Trophoblast cell (in vitro differentiated cells and primary cell): ENCODE measurements around the gene POFUT1.

Experiments used
- DNase-seq, 2 donors: peaks; one replicate each; pipeline ENCODE4 v3.0.0-alpha.2; 2016
- H2AFZ ChIP-seq: 2 replicates; pipeline ENCODE4 v1.6.1; 2013; ENCODE audit warnings: low read length, moderate library complexity, mild to moderate bottlenecking; ENCODE audit not compliant: insufficient read depth, poor library complexity
- H2AK5ac ChIP-seq: 2 replicates; pipeline ENCODE4 v1.6.1; 2013; ENCODE audit warnings: mild to moderate bottlenecking, low read length
- H2BK120ac ChIP-seq: 2 replicates; pipeline ENCODE4 v1.6.1; 2013; ENCODE audit warnings: low read length, mild to moderate bottlenecking, moderate library complexity; ENCODE audit not compliant: insufficient read depth, poor library complexity
- H2BK12ac ChIP-seq: 2 replicates; pipeline ENCODE4 v1.6.1; 2013; ENCODE audit warnings: mild to moderate bottlenecking, low read length, moderate library complexity
- H2BK5ac ChIP-seq: 2 replicates; pipeline ENCODE4 v1.6.1; 2013; ENCODE audit warnings: low read length, low read depth, moderate library complexity, mild to moderate bottlenecking; ENCODE audit not compliant: poor library complexity
- H3K14ac ChIP-seq: 2 replicates; pipeline ENCODE4 v1.6.1; 2013; ENCODE audit warnings: mild to moderate bottlenecking, low read length
- H3K18ac ChIP-seq: 2 replicates; pipeline ENCODE4 v1.6.1; 2013; ENCODE audit warnings: mild to moderate bottlenecking, low read length
- H3K23ac ChIP-seq: 2 replicates; pipeline ENCODE4 v1.6.1; 2013; ENCODE audit warnings: low read length
- H3K27ac ChIP-seq: 2 replicates; pipeline ENCODE4 v1.5.1; 2013; ENCODE audit warnings: low read depth, mild to moderate bottlenecking, inconsistent platforms, low read length, moderate library complexity
- H3K27me3 ChIP-seq: 2 replicates; pipeline ENCODE4 v1.6.1; 2013; ENCODE audit warnings: inconsistent platforms, mild to moderate bottlenecking, low read length, moderate library complexity; ENCODE audit not compliant: insufficient read depth
- H3K36me3 ChIP-seq, 2 experiments: 1 replicate in 1 of 2; 2 replicates in 1 of 2; pipeline ENCODE4 v1.6.1; 2013; ENCODE audit warnings: low read length in 2 of 2, mild to moderate bottlenecking in 2 of 2, moderate library complexity in 1 of 2; ENCODE audit not compliant: insufficient read depth in 2 of 2, control insufficient read depth in 1 of 2
- H3K4ac ChIP-seq: 2 replicates; pipeline ENCODE4 v1.6.1; 2013; ENCODE audit warnings: low read depth, mild to moderate bottlenecking, low read length, moderate library complexity
- H3K4me1 ChIP-seq, 2 experiments: 1 replicate in 1 of 2; 2 replicates in 1 of 2; pipeline ENCODE4 v1.6.1; 2013; ENCODE audit warnings: low read length in 2 of 2, mild to moderate bottlenecking in 2 of 2, moderate library complexity in 1 of 2; ENCODE audit not compliant: insufficient read depth in 2 of 2, control insufficient read depth in 1 of 2
- H3K4me2 ChIP-seq: 2 replicates; pipeline ENCODE4 v1.6.1; 2013; ENCODE audit warnings: inconsistent platforms, mild to moderate bottlenecking, low read length, moderate library complexity
- H3K4me3 ChIP-seq: 2 replicates; pipeline ENCODE4 v1.5.1; 2013; ENCODE audit warnings: mild to moderate bottlenecking, low read depth, low read length, inconsistent platforms
- H3K79me1 ChIP-seq: one replicate; pipeline ENCODE4 v1.6.1; 2013; ENCODE audit warnings: low read length
- H3K79me2 ChIP-seq: 2 replicates; pipeline ENCODE4 v1.6.1; 2013; ENCODE audit warnings: low read length, mild to moderate bottlenecking; ENCODE audit not compliant: control insufficient read depth, insufficient read depth, poor library complexity
- H3K9ac ChIP-seq: 2 replicates; pipeline ENCODE4 v1.6.1; 2013; ENCODE audit warnings: mild to moderate bottlenecking, low read length
- H3K9me3 ChIP-seq: 2 replicates; pipeline ENCODE4 v1.6.1; 2013; ENCODE audit warnings: low read depth, mild to moderate bottlenecking, control low read depth, inconsistent platforms, low read length; ENCODE audit not compliant: insufficient read depth
- H4K12ac ChIP-seq: 2 replicates; pipeline ENCODE4 v1.6.1; 2013; ENCODE audit warnings: low read depth, mild to moderate bottlenecking, low read length, moderate library complexity
- H4K8ac ChIP-seq: 2 replicates; pipeline ENCODE4 v1.6.1; 2013; ENCODE audit warnings: low read depth, mild to moderate bottlenecking, low read length, moderate library complexity
- H4K91ac ChIP-seq: one replicate; pipeline ENCODE4 v1.6.1; 2013; ENCODE audit warnings: low read depth, mild to moderate bottlenecking, low read length, moderate library complexity
- WGBS: extraction: QIAGEN DNeasy Blood & Tissue Kit; methylation state at CpG from one replicate; pipeline ENCODE4 v1.1.7; 2013; ENCODE audit warnings: missing lambda C conversion rate; ENCODE audit not compliant: insufficient read length, insufficient coverage; ENCODE audit errors: extremely low coverage; 5-methylcytosine and 5-hydroxymethylcytosine counted together

The POFUT1 gene

DNA sequence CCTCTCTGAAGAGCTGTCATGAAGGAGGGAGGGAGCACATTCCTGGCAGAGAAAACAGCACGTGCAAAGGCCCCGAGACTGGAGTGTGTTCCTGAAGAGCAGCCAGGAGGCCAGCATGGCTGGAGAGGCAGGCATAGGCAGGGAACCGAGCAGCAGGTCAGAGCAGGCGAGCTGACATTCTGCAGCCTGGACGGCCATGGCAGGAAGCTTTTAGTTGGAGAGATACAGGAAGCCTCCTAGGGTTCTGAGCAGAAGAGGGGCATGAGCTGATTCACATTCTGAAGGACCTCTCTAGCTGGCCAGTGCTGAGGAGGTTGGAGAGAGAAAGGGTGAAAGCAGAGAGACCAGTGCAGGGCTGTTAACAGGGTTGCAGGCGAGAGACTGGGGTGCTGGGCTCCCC, 29.7 kb downstream of the POFUT1 start:
- H3K9me3 ChIP-seq: peaks cover 2% of the 10 kb centered on the region
- peaks cover 4 to 7% of the 10 kb centered on the region in 2 experiments for H3K4me1 ChIP-seq
- H2BK5ac ChIP-seq: no peak overlapping the region
- WGBS: no CpG with 5 or more reads among the region's 6 CpGs
- no peaks in the 10 kb centered on the region for H3K79me2 ChIP-seq
- no peak overlapping the region for H3K4me3 ChIP-seq
- no peak overlapping the region for H4K8ac ChIP-seq
- H3K18ac ChIP-seq: no peak overlapping the region
- no peak overlapping the region for H3K9ac ChIP-seq
- H3K36me3 ChIP-seq: peaks cover 31 to 32% of the 10 kb centered on the region in 2 experiments
- no peak overlapping the region for H3K4me2 ChIP-seq
- peaks cover 4% of the 10 kb centered on the region for H3K79me1 ChIP-seq
- H3K14ac ChIP-seq: no peak overlapping the region
- no peak overlapping the region for H4K12ac ChIP-seq
- H3K4ac ChIP-seq: no peak overlapping the region
- DNase-seq: no peak
- no peak overlapping the region for H3K23ac ChIP-seq
- no peak overlapping the region for H3K27ac ChIP-seq
- H2AFZ ChIP-seq: no peak overlapping the region
- H4K91ac ChIP-seq: no peak overlapping the region
- H2BK12ac ChIP-seq: no peak overlapping the region
- no peak overlapping the region for H2AK5ac ChIP-seq
- no peak overlapping the region for H2BK120ac ChIP-seq
- H3K27me3 ChIP-seq: no peaks in the 10 kb centered on the region

DNA sequence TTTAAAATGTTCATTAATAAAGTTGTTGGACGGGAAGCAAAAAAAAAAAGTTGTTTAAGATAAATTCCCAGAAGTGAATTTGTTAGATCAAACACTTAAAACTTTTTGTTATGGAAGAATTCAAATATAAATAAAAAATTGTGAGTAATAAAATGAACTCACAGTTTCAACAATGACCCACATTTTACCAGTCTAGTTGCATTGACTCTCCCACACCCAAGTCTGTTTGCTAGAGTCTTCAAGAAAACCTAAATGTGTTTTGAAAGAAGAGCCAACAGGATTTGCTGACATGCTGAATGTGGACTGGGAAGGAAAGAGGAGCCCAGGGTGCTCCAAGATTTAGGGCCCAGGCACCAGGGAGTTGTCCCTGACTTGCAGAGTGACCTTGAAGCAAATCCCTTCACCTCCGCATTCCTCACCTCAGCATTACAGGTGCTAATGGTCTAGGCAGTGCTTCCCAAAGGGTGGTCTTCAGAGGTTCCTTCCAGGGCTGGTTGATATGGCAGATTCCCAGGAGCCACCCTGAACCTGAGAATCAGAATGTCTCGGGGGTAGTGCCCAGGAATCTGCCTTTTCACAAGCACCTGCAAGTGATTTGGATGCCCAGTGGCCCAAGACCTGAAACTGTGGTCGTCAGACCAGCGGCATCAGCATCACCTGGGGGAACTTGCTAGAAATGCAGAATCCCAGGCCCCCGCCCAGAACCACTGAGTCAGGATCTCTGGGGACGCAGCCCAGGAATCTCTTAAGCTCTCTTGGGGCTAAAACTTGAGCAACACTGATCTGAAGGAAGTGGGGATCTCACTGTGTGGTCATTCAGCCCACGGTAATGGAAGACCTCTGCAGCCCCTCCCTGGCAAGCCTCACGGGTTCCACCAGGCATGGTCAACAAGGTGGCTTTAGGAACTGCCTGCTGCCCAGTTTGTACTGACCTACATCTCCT, 31.1 kb downstream of the POFUT1 start:
- H3K4ac ChIP-seq: no peak overlapping the region
- H2AFZ ChIP-seq: no peak overlapping the region
- no peak overlapping the region for H3K14ac ChIP-seq
- H3K4me2 ChIP-seq: no peak overlapping the region
- no peaks in the 10 kb centered on the region for H3K27me3 ChIP-seq
- peak overlapping the region; percentile 71 for H2AK5ac ChIP-seq
- H4K8ac ChIP-seq: no peak overlapping the region
- no peak overlapping the region for H2BK120ac ChIP-seq
- no peak for DNase-seq
- no peak overlapping the region for H3K9ac ChIP-seq
- no peak overlapping the region for H3K4me3 ChIP-seq
- no peak overlapping the region for H3K18ac ChIP-seq
- peaks cover 18 to 21% of the 10 kb centered on the region in 2 experiments for H3K36me3 ChIP-seq
- H4K91ac ChIP-seq: no peak overlapping the region
- H2BK12ac ChIP-seq: peak overlapping the region; percentile 28
- no peak overlapping the region for H3K27ac ChIP-seq
- H3K23ac ChIP-seq: no peak overlapping the region
- H3K79me2 ChIP-seq: no peaks in the 10 kb centered on the region
- H3K79me1 ChIP-seq: peaks cover 4% of the 10 kb centered on the region
- no peak overlapping the region for H4K12ac ChIP-seq
- H3K9me3 ChIP-seq: peaks cover 2% of the 10 kb centered on the region
- H3K4me1 ChIP-seq: peaks cover 4 to 7% of the 10 kb centered on the region in 2 experiments
- H2BK5ac ChIP-seq: no peak overlapping the region
- 100% methylated on average over 1 of the region's 9 CpGs for WGBS

DNA sequence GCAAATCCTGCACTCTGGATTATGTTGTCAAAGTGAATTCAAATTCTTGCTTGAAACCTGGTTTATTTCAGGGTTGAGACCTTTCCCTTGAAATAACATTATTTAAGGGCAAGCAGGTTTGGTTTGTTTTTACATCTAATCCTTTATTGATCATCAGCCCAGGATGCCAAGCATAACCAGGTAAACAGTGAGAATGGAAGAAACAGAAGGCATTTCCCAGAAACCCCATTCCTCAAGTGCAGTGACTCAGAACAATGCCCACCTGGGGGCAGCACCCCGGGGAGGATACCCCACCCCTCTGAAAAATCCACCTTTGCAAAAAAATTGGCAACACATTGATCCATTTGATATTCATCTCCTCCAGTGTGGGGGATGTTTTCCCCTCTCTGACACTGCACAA, 32.5 kb downstream of the POFUT1 start:
- Histone ChIP-seq H3K9me3 (peaks cover 2% of the 10 kb centered on the region), H3K27me3 (no peaks in the 10 kb centered on the region), H2BK120ac (no peak overlapping the region), H2AFZ (no peak overlapping the region), H3K18ac (no peak overlapping the region), H4K91ac (no peak overlapping the region), H2AK5ac (no peak overlapping the region), H3K4me1 (peaks cover 4 to 7% of the 10 kb centered on the region in 2 experiments), H2BK12ac (no peak overlapping the region), H4K8ac (no peak overlapping the region), H3K23ac (no peak overlapping the region), H3K79me1 (peaks cover 4% of the 10 kb centered on the region), H3K36me3 (peaks cover 6 to 7% of the 10 kb centered on the region in 2 experiments), H3K9ac (no peak overlapping the region), H3K4ac (no peak overlapping the region), H3K27ac (peak overlapping the region; percentile 42), H3K4me3 (no peak overlapping the region), H3K79me2 (no peaks in the 10 kb centered on the region), H3K14ac (no peak overlapping the region), H4K12ac (no peak overlapping the region), H3K4me2 (peak overlapping the region; percentile 33), H2BK5ac (no peak overlapping the region)
- no peak for DNase-seq
- no CpG with 5 or more reads among the region's 1 CpG for WGBS

DNA sequence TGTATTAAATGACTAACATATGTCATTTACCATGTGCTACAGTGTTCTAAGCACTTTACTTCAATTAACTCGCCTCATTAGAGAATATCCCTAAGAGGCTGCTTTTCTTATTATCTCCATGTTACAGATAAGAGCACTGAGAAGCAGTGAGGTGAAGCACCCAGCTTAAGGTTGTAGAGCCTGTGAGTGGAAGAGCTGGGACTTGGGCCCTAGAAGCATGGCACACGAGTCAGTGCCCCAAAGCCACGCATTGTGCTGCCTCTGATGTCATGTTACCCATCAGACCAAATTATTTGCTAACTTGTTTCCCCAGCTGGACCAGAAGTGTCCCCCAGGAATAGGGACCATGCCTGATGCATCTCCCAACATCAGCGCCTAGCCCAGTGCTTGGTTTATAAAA, 34.1 kb downstream of the POFUT1 start:
- Histone ChIP-seq H3K79me2 (no peaks in the 10 kb centered on the region), H3K36me3 (peaks cover 0 to 4% of the 10 kb centered on the region in 2 experiments), H3K4me1 (peaks cover 4 to 7% of the 10 kb centered on the region in 2 experiments), H2BK5ac (no peak overlapping the region), H3K23ac (no peak overlapping the region), H2AK5ac (no peak overlapping the region), H3K18ac (no peak overlapping the region), H4K91ac (no peak overlapping the region), H3K4ac (no peak overlapping the region), H2BK120ac (no peak overlapping the region), H3K4me2 (no peak overlapping the region), H3K9me3 (no peaks in the 10 kb centered on the region), H3K4me3 (no peak overlapping the region), H3K27ac (no peak overlapping the region), H3K79me1 (peaks cover 4% of the 10 kb centered on the region), H4K8ac (no peak overlapping the region), H2BK12ac (no peak overlapping the region), H3K9ac (no peak overlapping the region), H4K12ac (no peak overlapping the region), H2AFZ (no peak overlapping the region), H3K27me3 (no peaks in the 10 kb centered on the region), H3K14ac (no peak overlapping the region)
- no CpG with 5 or more reads among the region's 4 CpGs for WGBS
- DNase-seq: no peak
